Adrenal gland (tissue), 5 donors: ENCODE measurements around the gene MUTYH.

ENCODE experiments used
- CTCF ChIP-seq, 6 experiments: fragments of 450-650 bp in 4 of 6; fragments of 200-600 bp in 2 of 6; sonication (generic) in 1 of 6; IDR thresholded peaks; 1 replicate in 5 of 6; 2 replicates in 1 of 6; pipeline versions ENCODE4 v1.5.1 to v1.8.0; 2016 to 2021; ENCODE audit warnings: antibody characterized with exemption in 6 of 6, mild to moderate bottlenecking in 2 of 6, moderate library complexity in 1 of 6
- POLR2A ChIP-seq, 2 donors: fragments of 450-650 bp; IDR thresholded peaks; one replicate each; pipeline ENCODE4 v1.6.1; 2017; ENCODE audit warnings: antibody characterized with exemption in 2 of 2, mild to moderate bottlenecking in 2 of 2, moderate library complexity in 1 of 2
- donor health status: DM: no; HTN: no; CAD: no.

- TF ChIP-seq POLR2A (IDR thresholded peaks at IDR 0.05): no peak
- TF ChIP-seq CTCF (IDR thresholded peaks at IDR 0.05): no peak
These were observed 33.3 kb downstream of the MUTYH start for GRCh38 chr1:45306905-45307304.
